ENCODE measurements around the gene RGS6.
"Not testable (repeated sequence)": the region's sequence is repeated elsewhere in the genome, so short reads cannot be mapped to it uniquely, and the experiment has no call there.

Gene RGS6

DNA sequence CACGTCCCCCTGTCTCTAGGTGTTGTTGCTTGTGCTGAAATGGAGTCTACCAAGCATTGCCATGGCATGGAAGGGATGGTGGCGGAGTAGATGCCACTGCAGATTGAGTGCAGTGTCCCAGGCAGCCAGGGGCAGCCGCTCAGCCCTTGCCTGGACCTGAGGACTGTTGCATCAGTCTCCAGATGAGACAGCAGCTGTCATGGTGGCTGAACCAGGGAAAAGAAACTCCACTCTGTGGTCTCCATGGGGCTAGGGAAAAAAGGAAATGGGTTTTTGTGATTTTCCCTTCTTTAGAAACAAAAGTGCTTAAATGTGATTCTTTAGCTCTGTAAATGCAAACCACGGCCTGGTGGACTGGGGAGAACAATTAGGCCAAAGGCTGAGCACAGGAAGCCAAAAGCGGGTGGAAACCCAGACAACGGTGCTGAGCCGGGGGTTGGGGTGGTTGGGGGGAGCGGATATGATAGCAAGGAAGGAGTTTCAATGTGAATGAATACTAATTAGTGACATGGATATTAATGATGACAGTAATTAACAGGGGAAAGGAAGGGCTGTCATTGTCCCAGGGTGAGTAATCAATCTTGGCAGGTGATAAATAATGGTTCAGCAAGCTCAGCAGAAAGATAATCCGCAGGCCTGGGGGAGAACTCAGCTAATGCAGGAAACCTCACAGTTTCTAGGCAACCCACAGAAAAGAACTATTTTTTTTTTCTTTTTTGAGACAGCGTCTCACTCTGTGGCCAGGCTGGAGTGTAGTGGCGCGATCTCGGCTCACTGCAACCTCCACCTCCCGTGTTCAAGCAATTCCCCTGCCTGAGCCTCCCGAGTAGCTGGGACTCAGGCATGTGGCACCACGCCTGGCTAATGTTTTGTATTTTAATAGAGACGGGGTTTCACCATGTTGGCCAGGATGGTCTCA lies 519.1 kb downstream of the RGS6 start:
- no peak for DNase-seq (ENCODE audit: low spot score)

DNA sequence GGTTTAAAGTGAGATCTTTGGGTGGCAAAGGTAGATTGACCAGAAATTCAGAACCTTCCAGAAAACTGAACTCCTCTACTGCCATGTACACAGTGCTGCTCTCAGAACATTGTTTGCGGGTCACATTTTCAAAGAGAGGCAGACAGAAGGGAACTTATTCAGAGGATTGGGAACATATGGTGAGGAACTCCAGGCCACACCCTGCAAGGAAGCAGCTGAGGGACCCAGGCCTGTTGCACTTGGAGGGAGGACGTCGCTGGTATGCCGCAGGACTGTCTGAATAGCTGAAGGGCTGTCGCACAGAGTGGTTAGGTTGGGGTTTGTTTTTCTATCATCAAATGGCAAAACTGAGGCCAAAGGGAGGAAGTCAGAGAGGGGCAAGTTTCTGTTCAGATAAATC lies 520.5 kb downstream of the RGS6 start:
- DNase-seq (ENCODE audit: low spot score) = no peak

DNA sequence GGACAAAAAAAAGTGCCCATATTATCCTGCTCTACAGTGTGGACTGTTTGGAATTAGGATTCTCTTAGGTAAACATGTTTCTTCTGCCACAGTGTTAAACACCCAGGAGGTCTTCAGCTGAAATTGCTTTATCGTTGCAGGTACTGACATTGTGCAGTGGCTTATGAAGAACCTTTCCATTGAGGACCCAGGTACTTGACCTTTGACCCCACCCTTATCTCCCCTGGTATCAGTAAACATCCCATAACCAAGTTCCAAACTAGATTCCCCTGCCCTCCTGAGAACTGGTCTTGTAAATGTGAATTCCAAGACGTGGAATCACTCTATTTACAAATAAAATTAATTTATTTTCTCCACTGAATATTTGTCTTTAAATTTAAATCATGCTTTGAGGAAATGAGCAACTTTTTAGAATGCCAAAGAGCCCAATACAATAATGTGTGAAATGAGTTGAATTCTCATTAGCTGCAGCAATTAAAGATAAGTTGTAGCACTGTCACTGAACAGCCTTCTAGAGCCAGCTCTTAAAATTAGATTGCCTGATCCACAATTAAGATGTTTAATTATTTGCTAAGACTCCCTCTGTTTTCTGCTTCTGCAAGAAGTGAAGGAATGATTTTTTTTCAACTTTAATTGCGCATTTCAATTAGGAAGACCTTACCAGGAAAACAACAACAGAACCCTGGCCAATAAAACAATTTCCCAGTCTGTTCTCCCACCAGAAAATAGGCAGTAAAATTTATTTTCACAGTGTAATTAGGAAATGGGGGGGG lies 522.3 kb downstream of the RGS6 start:
- no peak for DNase-seq (ENCODE audit: low spot score)

DNA sequence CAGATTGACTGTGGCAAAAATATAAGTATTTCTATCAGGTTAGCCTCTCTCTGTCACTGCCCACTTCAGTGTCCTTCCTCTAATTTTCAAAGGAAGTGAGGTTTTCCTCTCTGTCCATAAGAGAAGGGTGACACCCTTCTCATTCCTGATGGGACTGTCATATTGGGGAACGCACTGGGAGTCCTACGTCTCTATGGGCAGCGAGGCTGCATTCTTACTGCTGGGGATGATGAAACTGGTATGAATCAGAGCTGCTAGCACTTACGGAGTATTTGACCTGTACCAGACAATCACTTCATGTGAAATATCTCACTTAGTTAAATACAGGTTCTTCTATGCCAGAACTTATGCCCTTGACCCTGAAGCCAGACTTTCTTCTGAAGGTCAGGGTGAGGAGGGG lies 525.4 kb downstream of the RGS6 start:
- DNase-seq (ENCODE audit: low spot score) = no peak

DNA sequence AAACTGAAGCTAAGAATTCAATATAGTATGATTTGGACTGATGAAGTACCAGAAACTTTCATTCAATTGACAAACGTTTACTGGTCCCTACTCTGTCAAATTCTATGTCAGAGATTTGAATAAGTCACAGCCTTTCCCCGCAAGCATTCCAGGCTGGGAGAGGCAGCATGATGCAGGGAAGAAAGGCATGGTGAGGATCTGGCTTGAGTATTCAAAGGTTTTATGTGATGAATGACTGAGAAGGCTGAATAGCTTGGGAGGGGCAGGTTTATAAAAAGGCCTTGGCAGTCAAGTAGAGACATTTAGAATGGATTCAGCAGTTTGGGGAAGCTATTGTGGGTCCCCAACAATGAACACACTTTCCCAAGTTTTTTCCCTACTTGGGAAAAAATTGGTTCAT lies 529.8 kb downstream of the RGS6 start:
- no peak for DNase-seq (ENCODE audit: low spot score)

DNA sequence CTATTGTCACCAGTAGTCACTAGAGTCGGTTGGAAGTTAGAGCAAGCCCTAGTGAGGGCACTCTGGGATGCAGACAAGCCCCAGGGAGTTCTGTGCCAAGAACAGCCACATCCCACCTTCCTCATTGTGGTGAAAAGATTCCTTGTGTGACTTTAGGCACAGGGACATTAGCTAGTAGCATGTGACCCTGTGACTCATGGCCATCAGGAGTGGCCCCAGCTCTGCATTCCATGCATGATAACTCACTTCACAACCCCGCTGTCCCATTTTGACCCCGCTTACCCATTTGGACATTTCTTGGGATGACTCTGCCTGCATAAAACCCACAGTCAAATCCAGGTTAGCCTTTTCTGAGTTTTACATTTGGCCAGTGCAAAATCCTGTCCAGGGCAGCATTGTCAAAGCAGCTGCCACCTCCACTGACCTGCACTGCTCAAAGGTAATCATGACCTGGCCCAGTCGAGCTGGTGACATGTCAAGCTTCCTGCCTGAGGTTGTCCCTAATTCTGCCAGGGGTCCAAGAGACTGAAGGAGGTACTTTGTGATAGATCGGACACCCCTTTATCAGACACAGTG lies 531.1 kb downstream of the RGS6 start:
- DNase-seq (ENCODE audit: low spot score) = no peak

DNA sequence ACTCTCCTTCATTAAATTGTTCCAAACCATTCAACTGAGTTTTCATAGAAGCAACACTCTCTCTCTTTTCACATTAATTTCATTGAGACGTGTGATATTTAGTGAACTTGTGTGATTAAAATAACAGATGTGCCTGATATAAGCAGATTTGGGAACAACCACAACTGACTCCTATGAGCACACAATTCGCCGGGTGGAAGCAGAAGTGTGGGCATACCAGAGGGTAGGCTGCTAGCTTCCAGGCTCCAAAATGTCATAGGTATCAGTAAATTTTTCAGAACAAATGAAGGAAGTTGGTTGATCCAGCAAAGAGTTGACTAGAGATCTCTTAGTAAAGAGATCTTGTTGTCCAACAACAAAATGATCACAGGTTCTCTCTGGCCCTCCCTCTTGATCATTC lies 532.0 kb downstream of the RGS6 start:
- no peak for DNase-seq (ENCODE audit: low spot score)

DNA sequence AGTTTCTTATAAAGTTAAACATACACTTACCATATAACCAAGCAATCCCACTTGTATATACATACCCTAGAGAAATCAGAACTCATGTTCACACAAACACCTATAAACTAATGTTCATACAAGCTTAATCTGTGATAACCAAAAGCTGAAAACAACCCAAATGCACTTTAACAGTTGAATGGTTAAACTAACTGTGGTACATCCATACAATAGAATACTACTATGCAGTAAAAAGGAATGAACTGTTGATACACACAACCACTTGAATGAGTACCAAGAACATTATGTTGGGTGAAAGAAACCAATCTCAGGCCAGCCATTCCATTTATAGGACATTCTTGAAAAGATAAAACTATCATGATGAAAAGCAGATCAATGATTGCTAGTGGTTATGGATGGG lies 534.1 kb downstream of the RGS6 start:
- DNase-seq (ENCODE audit: low spot score) = no peak

DNA sequence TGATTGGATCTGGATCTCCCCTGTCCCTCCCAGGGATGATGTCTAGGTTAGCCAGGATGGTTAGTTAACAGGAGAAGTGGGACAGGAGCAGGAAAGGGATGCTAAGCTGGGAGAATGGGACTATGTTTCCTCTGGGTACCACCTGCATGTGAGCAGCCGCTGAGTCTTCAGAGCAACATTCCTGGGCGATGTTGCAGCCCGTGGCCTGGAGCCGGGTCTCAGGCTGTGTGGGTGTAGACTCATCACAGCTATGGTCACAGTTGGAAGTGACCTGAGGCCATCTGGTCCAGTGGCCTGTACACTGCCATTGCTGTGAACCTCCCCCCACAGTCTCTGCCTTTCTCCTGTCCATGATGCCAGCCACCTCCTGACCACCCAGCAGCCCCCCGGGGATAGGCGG lies 539.1 kb downstream of the RGS6 start:
- DNase-seq (ENCODE audit: low spot score) = no peak

DNA sequence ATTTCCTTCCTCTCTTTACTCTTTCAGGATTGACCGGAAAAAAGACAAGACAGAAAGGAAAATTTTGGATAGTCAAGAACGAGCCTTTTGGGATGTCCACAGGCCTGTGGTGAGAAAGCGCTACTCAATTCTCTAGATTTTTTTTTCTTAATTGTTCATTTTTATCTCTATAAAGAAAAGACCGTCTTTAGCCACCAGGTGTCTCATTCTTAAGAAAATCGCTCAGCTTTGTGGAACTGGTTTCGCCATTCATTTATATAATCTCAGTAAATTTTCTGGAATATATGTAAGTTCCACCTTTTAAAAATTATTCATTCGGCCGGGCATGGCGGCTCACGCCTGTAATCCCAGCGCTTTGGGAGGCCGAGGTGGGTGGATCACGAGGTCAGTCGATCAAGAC lies 540.6 kb downstream of the RGS6 start:
- DNase-seq (ENCODE audit: low spot score) = no peak

DNA sequence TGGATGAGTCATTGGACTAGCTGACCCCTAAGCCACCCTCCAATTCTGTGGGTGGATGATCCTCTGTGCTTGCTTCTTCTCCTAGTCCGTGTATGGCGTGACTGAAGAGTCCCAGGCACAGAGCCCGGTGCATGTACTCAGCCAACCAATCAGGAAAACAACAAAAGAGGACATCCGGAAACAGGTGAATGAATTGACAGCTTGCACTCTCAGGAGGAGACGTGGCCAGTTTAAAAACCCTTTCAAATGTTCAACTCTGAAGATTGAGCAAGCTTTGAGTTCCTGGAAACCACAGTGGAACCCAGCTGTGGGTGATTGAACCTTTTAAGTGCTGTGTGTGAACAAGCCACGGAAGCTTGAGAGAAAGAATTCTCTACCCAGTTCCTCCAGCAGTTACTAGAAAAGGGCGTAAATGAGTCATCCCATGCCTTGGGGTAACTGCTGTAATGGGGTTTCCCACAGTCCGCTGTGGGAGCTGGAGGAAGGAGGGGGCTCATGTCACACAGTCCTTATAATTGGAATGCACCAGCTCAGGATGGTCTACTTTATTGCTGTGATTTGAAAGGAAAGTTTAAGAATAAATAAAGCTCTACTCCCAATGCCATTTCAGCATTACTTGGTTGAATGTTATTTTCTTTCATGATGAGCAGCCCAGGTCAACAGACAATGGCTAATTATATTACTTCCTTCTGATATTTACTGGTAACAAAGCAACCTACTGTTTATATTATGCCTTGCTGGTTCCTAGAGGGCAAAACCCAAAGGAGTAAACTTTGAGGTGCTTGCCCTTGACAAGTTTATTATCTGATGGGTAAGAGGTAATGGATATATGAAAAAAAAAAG lies 544.6 kb downstream of the RGS6 start:
- DNase-seq (ENCODE audit: low spot score) = peak; percentile 31

DNA sequence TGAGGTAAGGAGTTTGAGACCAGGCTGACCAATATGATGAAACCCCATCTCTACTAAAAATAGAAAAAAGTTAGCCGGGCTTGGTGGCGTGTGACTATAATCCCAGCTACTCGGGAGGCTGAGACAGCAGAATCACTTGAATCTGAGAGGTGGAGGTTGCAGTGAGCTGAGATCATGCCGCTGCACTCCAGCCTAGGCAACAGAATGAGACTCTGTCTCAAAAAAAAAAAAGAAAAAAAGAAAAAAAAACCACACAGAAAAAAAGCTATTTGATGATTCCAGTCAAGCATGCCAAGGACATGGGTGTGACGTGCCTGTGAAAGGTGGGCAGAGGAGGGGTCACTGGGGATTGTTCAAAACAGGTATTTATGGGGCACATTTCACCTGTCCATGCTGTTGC lies 545.3 kb downstream of the RGS6 start:
- DNase-seq (ENCODE audit: low spot score) = not testable (repeated sequence)

DNA sequence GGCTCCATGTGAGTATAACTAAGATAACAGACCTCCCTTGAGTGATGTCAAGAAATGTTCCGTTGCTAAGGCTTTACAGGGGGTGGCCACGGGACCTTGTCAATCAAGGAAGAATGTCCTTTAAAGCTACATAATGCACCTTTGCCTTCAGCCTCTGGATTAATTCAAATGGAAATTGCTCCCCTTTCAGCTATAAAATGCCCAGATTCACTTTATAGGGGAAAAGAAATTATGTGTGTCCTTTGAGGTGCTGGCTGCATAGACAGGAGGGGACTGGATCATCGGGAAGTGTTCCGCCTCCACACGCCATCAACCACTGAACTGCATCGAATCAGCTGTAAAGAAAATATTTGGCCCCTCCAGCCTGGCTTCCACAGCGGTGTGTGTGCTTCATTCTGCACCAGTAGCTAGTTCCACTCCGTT lies 546.3 kb downstream of the RGS6 start:
- DNase-seq (ENCODE audit: low spot score) = no peak

DNA sequence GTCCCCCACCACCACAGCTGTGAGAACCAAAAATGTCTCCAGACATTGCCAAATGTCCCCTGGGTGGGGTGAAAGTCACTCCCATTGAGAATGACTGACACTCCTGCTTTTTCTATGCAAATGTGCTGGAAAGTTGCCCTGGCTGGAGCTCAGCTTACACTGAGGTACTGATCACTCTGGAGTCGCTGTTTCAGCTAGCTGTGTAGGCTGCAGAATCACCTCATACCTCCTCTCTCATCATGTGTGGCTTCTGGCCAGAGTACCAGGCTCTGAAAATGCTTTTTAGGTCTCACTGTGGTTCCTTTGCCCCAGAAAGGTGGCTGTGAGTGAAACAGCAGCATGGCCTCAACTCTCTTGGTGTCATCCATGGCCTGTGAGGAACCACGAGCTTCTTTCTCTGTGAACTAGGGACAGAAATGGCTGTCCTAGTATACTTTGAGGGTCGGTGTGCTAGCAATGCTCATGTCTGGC lies 547.3 kb downstream of the RGS6 start:
- peak; percentile 63 for DNase-seq (ENCODE audit: low spot score)

DNA sequence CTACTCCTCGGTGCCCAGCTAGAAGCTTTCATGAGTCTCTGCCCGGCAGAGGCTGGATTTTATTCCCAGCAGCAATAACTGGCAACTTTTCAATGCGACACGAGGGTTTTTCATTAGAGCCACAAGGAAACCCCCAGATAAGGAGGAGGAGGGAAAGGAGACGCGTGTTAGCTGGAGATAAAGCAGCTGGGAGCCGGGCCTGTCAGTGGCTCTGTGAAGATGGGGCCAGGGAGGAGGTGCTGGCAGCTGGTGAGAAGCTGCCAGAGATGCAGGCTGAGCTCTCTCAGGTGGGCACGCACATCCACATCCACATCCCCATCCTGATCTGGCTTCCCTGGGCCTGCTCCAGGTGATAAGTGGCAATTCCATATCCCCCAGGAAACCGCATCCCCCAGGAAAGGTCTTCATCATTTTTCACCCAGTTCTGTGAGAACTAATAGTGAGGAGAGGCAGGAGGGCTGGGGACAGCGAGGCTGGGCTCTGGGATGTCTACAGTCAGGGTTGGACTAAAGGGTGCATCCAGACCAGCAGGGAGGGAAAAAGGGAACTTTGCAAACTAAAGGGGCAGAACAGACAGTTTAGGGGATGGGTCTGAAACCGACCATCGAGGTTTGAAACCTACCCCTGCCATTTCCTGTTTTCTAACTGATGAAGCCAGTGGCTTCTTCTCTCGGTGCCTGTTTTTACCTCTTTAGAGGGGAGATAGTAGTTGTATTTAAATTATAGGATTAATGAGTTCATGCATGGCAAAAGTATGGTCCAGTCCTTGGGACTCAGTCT lies 548.4 kb downstream of the RGS6 start:
- DNase-seq (ENCODE audit: low spot score) = no peak

DNA sequence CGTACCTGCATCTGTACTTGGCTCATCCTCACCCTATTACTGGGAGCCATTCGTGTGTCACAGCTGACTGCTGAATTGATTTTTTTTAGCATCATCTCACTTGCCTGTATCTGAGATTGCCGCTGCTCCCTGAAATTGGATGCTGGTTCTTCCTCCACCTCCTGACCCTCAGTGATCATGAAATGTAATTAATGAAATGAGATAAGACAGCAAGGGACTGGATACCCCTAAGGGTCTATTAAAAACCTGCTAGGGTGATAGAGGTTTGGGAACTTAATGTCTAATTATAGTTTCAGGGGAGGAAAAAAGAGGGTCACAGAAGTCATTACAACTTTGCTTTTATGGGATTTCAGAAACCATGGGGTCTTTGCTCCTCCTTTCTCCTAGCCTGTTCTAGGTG lies 551.1 kb downstream of the RGS6 start:
- DNase-seq (ENCODE audit: low spot score) = no peak

DNA sequence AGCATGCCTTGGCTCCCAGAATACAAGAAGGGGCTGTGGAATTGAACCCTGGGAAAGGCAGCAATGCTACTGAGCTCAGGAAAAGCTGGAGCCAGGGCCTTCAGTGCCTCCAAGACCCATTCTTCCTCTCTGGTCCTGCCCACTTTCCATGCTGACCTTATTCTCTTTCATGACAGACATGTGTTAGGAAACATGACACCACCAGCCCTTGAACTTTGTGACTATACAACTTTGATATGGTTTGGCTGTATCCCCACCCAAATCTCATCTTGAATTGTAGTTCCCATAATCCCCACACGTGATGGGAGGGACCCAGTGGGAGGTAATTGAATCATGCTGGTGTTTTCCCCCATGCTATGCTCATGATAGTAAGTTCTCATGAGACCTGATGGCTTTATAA lies 553.5 kb downstream of the RGS6 start:
- DNase-seq (ENCODE audit: low spot score) = no peak

DNA sequence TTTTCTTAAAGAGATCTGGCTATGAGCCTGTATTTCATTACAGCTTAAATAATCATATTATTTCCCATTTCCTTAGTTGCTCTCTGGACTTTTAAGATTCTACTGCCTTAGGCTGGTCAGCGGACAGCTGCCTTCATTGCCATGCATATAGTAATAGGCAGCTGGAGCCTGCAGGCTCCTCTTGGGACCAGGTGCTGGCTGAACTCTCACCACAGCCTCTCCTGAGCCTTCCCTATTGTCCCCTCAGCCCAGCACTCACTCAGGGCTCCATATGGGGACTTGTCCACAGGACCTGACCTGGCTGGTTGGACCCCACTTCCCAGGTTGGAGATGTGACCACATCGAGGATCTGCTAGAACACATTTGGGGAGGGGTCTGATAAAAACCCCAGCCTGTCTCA lies 556.3 kb downstream of the RGS6 start:
- no peak for DNase-seq (ENCODE audit: low spot score)

DNA sequence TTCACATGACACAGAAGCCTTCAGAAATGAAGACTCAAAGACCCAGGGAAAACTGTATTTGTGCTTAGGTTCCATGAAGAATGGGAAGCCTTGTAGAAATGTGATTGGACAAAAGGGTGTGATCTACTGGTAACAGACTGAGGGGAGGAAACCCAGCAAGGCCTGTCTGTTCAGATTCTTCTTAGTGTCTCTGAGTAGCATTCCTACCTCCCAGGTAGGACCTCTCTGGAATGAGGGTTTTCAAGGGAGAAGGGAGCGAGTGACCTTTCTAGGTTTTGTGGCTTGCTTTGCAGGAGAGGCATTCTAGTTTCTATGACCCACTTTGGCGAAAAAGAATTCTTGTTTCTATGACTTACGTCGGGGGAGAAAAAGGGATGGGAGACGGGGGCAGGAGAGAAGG lies 560.0 kb downstream of the RGS6 start:
- DNase-seq (ENCODE audit: low spot score) = no peak

DNA sequence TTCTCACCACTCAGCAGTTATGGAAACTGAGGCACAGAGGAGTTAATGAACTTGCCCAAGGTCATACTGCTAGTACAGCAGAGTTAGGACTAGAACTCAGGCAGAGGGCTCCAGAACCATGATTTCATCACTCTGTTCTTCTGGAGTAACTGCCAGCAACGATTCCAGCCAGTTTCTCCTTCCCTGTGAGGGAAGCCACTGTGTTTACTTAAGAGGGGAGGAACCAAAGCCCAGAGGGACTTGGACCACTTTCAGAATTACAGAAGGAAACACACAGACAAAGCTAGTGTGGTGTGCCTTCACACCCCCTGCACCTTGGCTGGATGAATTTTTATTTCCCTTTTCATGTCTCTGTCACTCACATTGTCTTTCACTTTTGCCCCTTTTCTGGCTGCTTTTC lies 563.4 kb downstream of the RGS6 start:
- no peak for DNase-seq (ENCODE audit: low spot score)

DNA sequence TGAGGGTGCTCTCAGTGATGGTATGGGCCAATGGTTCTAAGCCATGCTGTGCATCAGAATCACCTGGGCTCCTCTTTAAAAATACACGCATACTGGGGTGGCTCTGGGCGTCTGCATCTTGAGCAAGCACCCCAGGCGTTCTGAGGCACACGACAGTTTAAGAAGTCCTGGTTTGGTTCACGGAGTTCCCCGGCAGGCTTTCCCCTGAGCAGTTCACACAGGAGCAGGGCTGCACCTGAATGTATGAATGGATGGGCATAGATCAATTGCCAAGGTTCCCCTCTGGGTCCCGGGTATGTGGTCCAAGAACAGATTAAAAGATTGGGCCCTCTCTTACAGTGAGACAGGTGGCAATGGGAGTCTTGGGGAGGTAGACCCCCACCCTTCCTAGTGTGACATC lies 566.4 kb downstream of the RGS6 start:
- no peak for DNase-seq (ENCODE audit: low spot score)
